ELR (cell line): ENCODE measurements around the gene KRTAP13-1.
A peak's percentile ranks its signal among the peaks of the same experiment; 100 is the strongest.

Source experiments
- DNase-seq: peaks from one replicate; pipeline ENCODE4 v3.0.0-alpha.2; 2015; ENCODE audit warnings: low read depth

The KRTAP13-1 gene

GRCh38 chr21:30395731-30396130, at the start of gene KRTAP13-1:
KRTAP13-1 (plus strand) TSS chr21:30396031; CDS start chr21:30396087, 56 bp downstream.
- DNase-seq: no peak

- no peak for DNase-seq
Measured at GRCh38 chr21:30348506-30348905, 47.3 kb upstream of the KRTAP13-1 start, which contains the start of gene KRTAP23-1. KRTAP23-1 (minus strand) TSS chr21:30348606; CDS start chr21:30348606, 0 bp downstream.

- no peak for DNase-seq
Measured at GRCh38 chr21:30349572-30349971, 46.3 kb upstream of the KRTAP13-1 start.

GRCh38 chr21:30351534-30351933, 44.3 kb upstream of the KRTAP13-1 start:
- DNase-seq: no peak

- no peak for DNase-seq
Measured at GRCh38 chr21:30354308-30355005, 41.4 kb upstream of the KRTAP13-1 start.

- no peak for DNase-seq
Measured at GRCh38 chr21:30355906-30356305, 39.9 kb upstream of the KRTAP13-1 start.

- DNase-seq: no peak
Measured at GRCh38 chr21:30372139-30372770, 23.6 kb upstream of the KRTAP13-1 start, which contains the start of gene KRTAP13-2. KRTAP13-2 (minus strand) TSS chr21:30372271; CDS start chr21:30372213, 58 bp downstream.

- no peak for DNase-seq
Measured at GRCh38 chr21:30382201-30382600, 13.6 kb upstream of the KRTAP13-1 start.

- DNase-seq: no peak
Measured at GRCh38 chr21:30391492-30392025, 4.3 kb upstream of the KRTAP13-1 start.

- DNase-seq: peak; percentile 5
Measured at GRCh38 chr21:30408782-30409494, 13.1 kb downstream of the KRTAP13-1 start.

GRCh38 chr21:30415993-30416392, 20.2 kb downstream of the KRTAP13-1 start:
- DNase-seq: no peak

GRCh38 chr21:30425826-30426225, 30.0 kb downstream of the KRTAP13-1 start, which contains the start of gene KRTAP13-3:
KRTAP13-3 (minus strand) TSS chr21:30425926; CDS start chr21:30425912, 14 bp downstream.
- DNase-seq: no peak

GRCh38 chr21:30426731-30427130, 30.9 kb downstream of the KRTAP13-1 start:
- no peak for DNase-seq

- DNase-seq: no peak
Measured at GRCh38 chr21:30430170-30430655, 34.4 kb downstream of the KRTAP13-1 start, which contains the start of gene KRTAP13-4. KRTAP13-4 (plus strand) TSS chr21:30430220; CDS start chr21:30430276, 56 bp downstream.

- DNase-seq: peak; percentile 3
Measured at GRCh38 chr21:30434033-30434631, 38.3 kb downstream of the KRTAP13-1 start.

- no peak for DNase-seq
Measured at GRCh38 chr21:30437010-30437565, 41.3 kb downstream of the KRTAP13-1 start.

- no peak for DNase-seq
Measured at GRCh38 chr21:30439975-30440374, 44.1 kb downstream of the KRTAP13-1 start, which contains the start of gene KRTAP15-1. KRTAP15-1 (plus strand) TSS chr21:30440275; CDS start chr21:30440328, 53 bp downstream.

- no peak for DNase-seq
Measured at GRCh38 chr21:30443226-30443625, 47.4 kb downstream of the KRTAP13-1 start.

- no peak for DNase-seq
Measured at GRCh38 chr21:30444204-30444603, 48.4 kb downstream of the KRTAP13-1 start.
